A673 (cell line): ENCODE results near the gene PKNOX2.

Experiments
- EZH2 ChIP-seq: fragments of 200-600 bp; sonication (generic); IDR thresholded peaks from 2 replicates; pipeline ENCODE4 v1.6.1; 2017; ENCODE audit warnings: borderline replicate concordance, low read depth, mild to moderate bottlenecking, mixed read lengths, antibody characterized with exemption, low read length; ENCODE audit not compliant: poor library complexity, severe bottlenecking
- TF ChIP-seq, protein P1 (sequence below): fragments of 300-800, 200-600 bp; sonication (generic); conservative IDR thresholded peaks from 2 replicates; pipeline ENCODE4 v1.5.1; 2017; ENCODE audit warnings: low read depth, mild to moderate bottlenecking, antibody characterized with exemption, low read length, moderate library complexity, mixed read lengths

DNA sequence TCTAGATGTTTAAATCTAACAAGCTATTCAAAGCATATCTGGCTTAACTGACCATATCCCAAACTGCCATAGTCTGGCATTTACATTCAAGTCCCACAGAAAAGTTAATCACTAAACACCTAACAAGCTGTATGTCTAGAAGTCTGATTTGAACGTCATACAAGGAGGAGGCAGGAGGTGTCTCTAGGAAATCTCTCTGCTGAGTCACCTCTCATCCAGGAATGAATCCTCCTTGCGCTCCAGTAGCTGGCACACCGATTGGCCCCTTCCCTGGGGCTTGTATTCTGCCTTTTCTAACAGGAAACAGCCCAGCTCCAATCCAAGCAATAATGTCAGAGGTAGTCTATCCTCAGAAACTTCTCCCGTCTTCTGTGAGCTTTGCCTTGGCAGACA, 299.7 kb downstream of the PKNOX2 start:
- TF ChIP-seq, protein P1, sequence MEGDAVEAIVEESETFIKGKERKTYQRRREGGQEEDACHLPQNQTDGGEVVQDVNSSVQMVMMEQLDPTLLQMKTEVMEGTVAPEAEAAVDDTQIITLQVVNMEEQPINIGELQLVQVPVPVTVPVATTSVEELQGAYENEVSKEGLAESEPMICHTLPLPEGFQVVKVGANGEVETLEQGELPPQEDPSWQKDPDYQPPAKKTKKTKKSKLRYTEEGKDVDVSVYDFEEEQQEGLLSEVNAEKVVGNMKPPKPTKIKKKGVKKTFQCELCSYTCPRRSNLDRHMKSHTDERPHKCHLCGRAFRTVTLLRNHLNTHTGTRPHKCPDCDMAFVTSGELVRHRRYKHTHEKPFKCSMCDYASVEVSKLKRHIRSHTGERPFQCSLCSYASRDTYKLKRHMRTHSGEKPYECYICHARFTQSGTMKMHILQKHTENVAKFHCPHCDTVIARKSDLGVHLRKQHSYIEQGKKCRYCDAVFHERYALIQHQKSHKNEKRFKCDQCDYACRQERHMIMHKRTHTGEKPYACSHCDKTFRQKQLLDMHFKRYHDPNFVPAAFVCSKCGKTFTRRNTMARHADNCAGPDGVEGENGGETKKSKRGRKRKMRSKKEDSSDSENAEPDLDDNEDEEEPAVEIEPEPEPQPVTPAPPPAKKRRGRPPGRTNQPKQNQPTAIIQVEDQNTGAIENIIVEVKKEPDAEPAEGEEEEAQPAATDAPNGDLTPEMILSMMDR = no peak
- TF ChIP-seq EZH2 = no peak
